Astrocyte (in vitro differentiated cells and primary cell): ENCODE results near the gene SLC16A9. TPM values are rescaled to one million over a fixed set of nuclear protein-coding genes. Genes with fewer than 3 reads are reported as not detected.

Source experiments
- DNase-seq: peaks from one replicate; pipeline ENCODE4 v3.0.0-alpha.2; 2010; ENCODE audit warnings: low read depth
- FAIRE-seq: peaks from 2 replicates; lab custom pipeline; 2011; peaks lifted over from hg19 to GRCh38; lab: Jason Lieb, UNC
- H2AFZ ChIP-seq: 2 replicates; pipeline ENCODE4 v1.6.0; 2012; ENCODE audit warnings: low read depth, low read length, inconsistent platforms
- H3K27ac ChIP-seq: 2 replicates; pipeline ENCODE4 v1.5.1; 2011; ENCODE audit warnings: low read depth, low read length, inconsistent platforms
- H3K27me3 ChIP-seq: 2 replicates; pipeline ENCODE4 v1.6.0; 2011; ENCODE audit warnings: low read length, inconsistent platforms; ENCODE audit not compliant: insufficient read depth
- H3K36me3 ChIP-seq: 2 replicates; pipeline ENCODE4 v1.5.1; 2011; ENCODE audit warnings: low read length, inconsistent platforms; ENCODE audit not compliant: insufficient read depth
- H3K4me1 ChIP-seq: 2 replicates; pipeline ENCODE4 v1.5.1; 2011; ENCODE audit warnings: low read length, inconsistent platforms; ENCODE audit not compliant: insufficient read depth
- H3K4me2 ChIP-seq: 2 replicates; pipeline ENCODE4 v1.6.0; 2012; ENCODE audit warnings: low read length, inconsistent platforms
- H3K4me3 ChIP-seq: 2 replicates; pipeline ENCODE4 v1.5.1; 2011; ENCODE audit warnings: low read depth, mild to moderate bottlenecking, low read length, inconsistent platforms; ENCODE audit not compliant: insufficient read depth
- H3K79me2 ChIP-seq: 2 replicates; pipeline ENCODE4 v1.6.0; 2012; ENCODE audit warnings: mild to moderate bottlenecking, low read length, inconsistent platforms; ENCODE audit not compliant: insufficient read depth
- H3K9ac ChIP-seq: 2 replicates; pipeline ENCODE4 v1.6.0; 2012; ENCODE audit warnings: mild to moderate bottlenecking, low read length, inconsistent platforms
- H3K9me3 ChIP-seq: 2 replicates; pipeline ENCODE4 v1.5.1; 2012; ENCODE audit warnings: low read depth, mild to moderate bottlenecking, low read length, inconsistent platforms; ENCODE audit not compliant: insufficient read depth
- H4K20me1 ChIP-seq: 2 replicates; pipeline ENCODE4 v1.6.0; 2012; ENCODE audit warnings: low read length, inconsistent platforms; ENCODE audit not compliant: insufficient read depth
- H3K27ac Mint-ChIP-seq: one replicate; pipeline ENCODE4 v1.8.0; 2021; ENCODE audit warnings: mild to moderate bottlenecking, mixed read lengths; ENCODE audit not compliant: unreplicated experiment
- H3K27me3 Mint-ChIP-seq: one replicate; pipeline ENCODE4 v1.8.0; 2021; ENCODE audit warnings: low read depth, mixed read lengths; ENCODE audit not compliant: unreplicated experiment
- H3K36me3 Mint-ChIP-seq: one replicate; pipeline ENCODE4 v1.8.0; 2021; ENCODE audit warnings: low read depth, mixed read lengths; ENCODE audit not compliant: unreplicated experiment
- H3K4me1 Mint-ChIP-seq: one replicate; pipeline ENCODE4 v1.8.0; 2021; ENCODE audit warnings: low read depth, mixed read lengths; ENCODE audit not compliant: unreplicated experiment
- H3K4me3 Mint-ChIP-seq: one replicate; pipeline ENCODE4 v1.8.0; 2021; ENCODE audit warnings: mild to moderate bottlenecking, moderate library complexity, mixed read lengths; ENCODE audit not compliant: unreplicated experiment
- H3K9me3 Mint-ChIP-seq: one replicate; pipeline ENCODE4 v1.8.0; 2021; ENCODE audit warnings: mild to moderate bottlenecking, mixed read lengths; ENCODE audit not compliant: unreplicated experiment
- EZH2 ChIP-seq: IDR thresholded peaks from 2 replicates; pipeline ENCODE4 v1.6.1; 2012; ENCODE audit warnings: mild to moderate bottlenecking, low read length, inconsistent platforms; ENCODE audit not compliant: insufficient read depth
- total RNA-seq: library from RNA; stranded (reverse); gene quantifications from 2 replicates; pipeline ENCODE4 v1.2.1, GENCODE V29; 2021
- TF ChIP-seq, protein P1 (sequence below): IDR thresholded peaks from 2 replicates; pipeline ENCODE4 v1.5.1; 2011; ENCODE audit warnings: low read depth, mild to moderate bottlenecking, inconsistent platforms, low read length, moderate library complexity; ENCODE audit not compliant: insufficient read depth

Gene SLC16A9
- total RNA-seq, 1 donor from 2014 or later, result 3.4 TPM

DNA sequence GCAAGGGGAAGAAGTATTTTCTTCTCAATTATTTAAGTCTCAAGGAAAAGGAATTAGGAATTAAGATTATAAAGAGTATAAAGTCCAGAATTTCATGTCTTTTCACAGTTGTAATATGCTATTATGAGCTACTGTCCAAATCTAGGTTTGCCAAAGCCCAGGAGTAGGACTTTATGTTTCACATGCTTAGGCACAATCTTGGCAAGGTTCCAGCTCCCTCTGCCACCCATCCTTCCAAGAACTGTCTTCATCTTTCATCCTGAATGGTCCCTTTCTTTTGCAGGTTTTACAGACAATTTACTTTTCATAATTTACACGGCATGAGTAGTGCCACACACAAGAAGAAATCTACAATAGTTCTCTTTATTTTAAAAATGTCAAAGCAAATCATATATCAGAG, 29.5 kb downstream of the SLC16A9 start:
- Histone ChIP-seq H3K27ac (no peak overlapping the region), H4K20me1 (no peaks in the 10 kb centered on the region), H3K4me1 (no peaks in the 10 kb centered on the region), H3K9me3 (no peaks in the 10 kb centered on the region), H3K9ac (no peak overlapping the region), H2AFZ (no peak overlapping the region), H3K36me3 (no peaks in the 10 kb centered on the region), H3K4me3 (no peak overlapping the region), H3K4me2 (no peak overlapping the region), H3K79me2 (no peaks in the 10 kb centered on the region), H3K27me3 (no peaks in the 10 kb centered on the region)
- Mint-ChIP-seq H3K27ac (no peak overlapping the region), H3K4me3 (no peak overlapping the region), H3K4me1 (peaks cover 9% of the 10 kb centered on the region), H3K36me3 (no peaks in the 10 kb centered on the region), H3K27me3 (no peaks in the 10 kb centered on the region), H3K9me3 (no peaks in the 10 kb centered on the region)
- DNase-seq, result no peak
- FAIRE-seq, result no peak
- no peak for TF ChIP-seq EZH2
- TF ChIP-seq, protein P1, sequence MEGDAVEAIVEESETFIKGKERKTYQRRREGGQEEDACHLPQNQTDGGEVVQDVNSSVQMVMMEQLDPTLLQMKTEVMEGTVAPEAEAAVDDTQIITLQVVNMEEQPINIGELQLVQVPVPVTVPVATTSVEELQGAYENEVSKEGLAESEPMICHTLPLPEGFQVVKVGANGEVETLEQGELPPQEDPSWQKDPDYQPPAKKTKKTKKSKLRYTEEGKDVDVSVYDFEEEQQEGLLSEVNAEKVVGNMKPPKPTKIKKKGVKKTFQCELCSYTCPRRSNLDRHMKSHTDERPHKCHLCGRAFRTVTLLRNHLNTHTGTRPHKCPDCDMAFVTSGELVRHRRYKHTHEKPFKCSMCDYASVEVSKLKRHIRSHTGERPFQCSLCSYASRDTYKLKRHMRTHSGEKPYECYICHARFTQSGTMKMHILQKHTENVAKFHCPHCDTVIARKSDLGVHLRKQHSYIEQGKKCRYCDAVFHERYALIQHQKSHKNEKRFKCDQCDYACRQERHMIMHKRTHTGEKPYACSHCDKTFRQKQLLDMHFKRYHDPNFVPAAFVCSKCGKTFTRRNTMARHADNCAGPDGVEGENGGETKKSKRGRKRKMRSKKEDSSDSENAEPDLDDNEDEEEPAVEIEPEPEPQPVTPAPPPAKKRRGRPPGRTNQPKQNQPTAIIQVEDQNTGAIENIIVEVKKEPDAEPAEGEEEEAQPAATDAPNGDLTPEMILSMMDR, result no peak

DNA sequence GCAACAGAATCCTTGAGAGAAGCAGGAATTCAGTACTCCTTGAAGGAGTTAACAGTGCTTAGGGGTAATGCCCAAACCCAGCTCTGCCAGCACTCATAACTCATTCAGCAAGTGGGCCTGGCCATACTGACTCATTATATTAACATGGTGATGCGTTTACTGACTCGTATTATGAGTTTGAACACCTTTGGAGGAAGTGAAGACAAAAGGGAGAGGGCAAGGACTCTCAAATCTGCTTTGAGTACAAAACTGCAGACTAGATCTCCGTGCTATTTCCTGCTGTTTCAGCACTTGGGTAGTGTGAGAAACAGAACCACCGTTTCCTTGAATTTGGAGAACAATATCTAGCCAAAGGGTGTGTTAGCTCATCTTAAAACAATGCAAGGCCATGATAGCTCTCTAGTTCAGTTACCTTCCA, 30.8 kb downstream of the SLC16A9 start:
- DNase-seq (peak; percentile 80), FAIRE-seq (no peak)
- no peak overlapping the region for H3K4me3 ChIP-seq
- H3K4me1 ChIP-seq, result no peaks in the 10 kb centered on the region
- no peak overlapping the region for H3K9ac ChIP-seq
- peak overlapping the region; percentile 14 for H2AFZ ChIP-seq
- H3K79me2 ChIP-seq, result no peaks in the 10 kb centered on the region
- H3K27me3 ChIP-seq, result no peaks in the 10 kb centered on the region
- no peaks in the 10 kb centered on the region for H3K36me3 ChIP-seq
- H4K20me1 ChIP-seq, result no peaks in the 10 kb centered on the region
- no peak overlapping the region for H3K27ac ChIP-seq
- H3K4me2 ChIP-seq, result no peak overlapping the region
- Mint-ChIP-seq H3K4me3 (no peak overlapping the region), H3K4me1 (peaks cover 14% of the 10 kb centered on the region), H3K36me3 (no peaks in the 10 kb centered on the region), H3K27ac (no peak overlapping the region), H3K9me3 (no peaks in the 10 kb centered on the region), H3K27me3 (no peaks in the 10 kb centered on the region)
- no peaks in the 10 kb centered on the region for H3K9me3 ChIP-seq
- TF ChIP-seq, protein P1, result no peak
- no peak for TF ChIP-seq EZH2

DNA sequence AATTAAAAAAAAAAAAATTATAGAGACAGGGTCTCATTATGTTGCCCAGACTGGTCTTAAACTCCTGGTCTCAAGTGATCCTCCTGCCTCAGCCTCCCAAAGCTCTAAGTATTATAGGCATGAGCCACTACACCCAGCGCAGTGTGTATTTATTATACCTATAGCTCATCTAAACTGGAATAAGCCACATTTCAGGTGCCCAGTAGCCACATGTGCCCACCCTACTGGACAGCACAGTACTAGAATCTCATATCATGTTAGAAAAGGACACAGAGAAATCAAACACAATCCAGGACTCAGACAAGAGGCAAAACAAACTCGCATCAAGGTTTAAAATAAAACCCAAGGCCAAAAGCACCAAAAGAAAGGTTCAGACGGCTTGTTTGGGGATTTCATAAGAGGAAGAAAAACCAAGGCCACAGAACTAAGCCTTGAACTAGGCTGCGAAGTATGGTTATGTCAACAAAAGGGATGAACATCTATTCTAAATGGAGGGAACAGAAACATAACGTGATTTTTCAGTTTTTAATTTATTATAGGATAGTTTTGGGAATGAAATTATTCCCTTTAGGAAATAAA, 32.3 kb downstream of the SLC16A9 start:
- no peaks in the 10 kb centered on the region for H3K36me3 Mint-ChIP-seq
- no peak overlapping the region for H3K4me3 ChIP-seq
- no peak overlapping the region for H2AFZ ChIP-seq
- no peaks in the 10 kb centered on the region for H3K9me3 ChIP-seq
- no peaks in the 10 kb centered on the region for H3K36me3 ChIP-seq
- no peak overlapping the region for H3K27ac ChIP-seq
- FAIRE-seq (no peak), DNase-seq (no peak)
- no peaks in the 10 kb centered on the region for H3K4me1 ChIP-seq
- no peaks in the 10 kb centered on the region for H4K20me1 ChIP-seq
- H3K4me3 Mint-ChIP-seq, result no peak overlapping the region
- no peak for TF ChIP-seq EZH2
- TF ChIP-seq, protein P1, result no peak
- H3K27me3 Mint-ChIP-seq, result no peaks in the 10 kb centered on the region
- no peaks in the 10 kb centered on the region for H3K27me3 ChIP-seq
- H3K27ac Mint-ChIP-seq, result no peak overlapping the region
- H3K9ac ChIP-seq, result no peak overlapping the region
- peaks cover 16% of the 10 kb centered on the region for H3K4me1 Mint-ChIP-seq
- H3K4me2 ChIP-seq, result no peak overlapping the region
- no peaks in the 10 kb centered on the region for H3K9me3 Mint-ChIP-seq
- H3K79me2 ChIP-seq, result no peaks in the 10 kb centered on the region
